ENCODE data around the gene TLCD4.
A peak's percentile ranks its signal among the peaks of the same experiment; 100 is the strongest.

Gene TLCD4

DNA sequence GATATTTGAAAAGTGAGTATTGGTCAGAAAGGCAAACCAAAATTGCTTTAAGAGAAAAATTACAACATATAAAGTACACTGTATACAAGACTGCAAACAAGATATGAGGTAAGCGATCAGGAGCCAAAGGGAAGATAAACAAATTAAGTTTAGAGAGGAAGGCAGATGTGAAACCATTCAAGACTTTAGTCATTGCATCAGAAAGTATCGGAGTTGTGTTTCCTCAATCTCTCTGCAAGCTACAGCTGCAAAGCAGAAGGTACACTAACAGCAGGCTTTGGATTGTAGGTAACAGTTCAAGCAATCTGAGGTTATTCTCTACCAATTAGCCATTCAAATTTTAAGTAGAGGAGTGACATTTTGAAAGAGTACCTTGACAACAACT, 21.3 kb upstream of the TLCD4 start:
- DNase-seq (ENCODE audit: low spot score): no peak

DNA sequence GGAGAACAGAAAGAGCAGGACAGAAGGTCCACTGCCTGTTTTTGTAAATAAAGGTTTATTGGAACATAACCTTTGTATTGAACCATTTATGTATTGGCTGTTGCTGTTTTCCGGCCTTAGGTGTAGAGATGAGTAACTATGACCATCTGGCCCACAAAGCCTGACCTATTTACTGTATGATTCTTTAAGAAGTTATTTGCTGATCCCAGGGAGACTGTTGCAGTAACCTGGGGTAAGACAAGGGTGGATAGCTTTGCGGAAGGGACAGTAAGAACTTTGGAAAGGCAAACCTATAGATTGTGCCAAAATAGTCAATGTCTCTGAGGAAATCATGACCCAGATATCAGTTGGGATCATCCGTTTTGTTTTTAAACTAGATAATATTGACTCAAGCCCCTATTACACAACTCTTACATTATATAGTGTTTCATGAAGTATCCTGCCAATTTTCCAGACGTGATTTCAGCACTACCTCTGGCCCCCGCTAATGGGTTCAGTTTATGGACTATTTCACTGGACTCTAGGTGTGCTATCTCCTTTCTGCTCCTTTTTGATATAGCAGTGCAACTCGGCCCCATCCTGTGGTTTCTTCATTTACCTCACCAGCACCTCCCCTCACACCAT, 20.8 kb upstream of the TLCD4 start:
- DNase-seq (ENCODE audit: low spot score): no peak

DNA sequence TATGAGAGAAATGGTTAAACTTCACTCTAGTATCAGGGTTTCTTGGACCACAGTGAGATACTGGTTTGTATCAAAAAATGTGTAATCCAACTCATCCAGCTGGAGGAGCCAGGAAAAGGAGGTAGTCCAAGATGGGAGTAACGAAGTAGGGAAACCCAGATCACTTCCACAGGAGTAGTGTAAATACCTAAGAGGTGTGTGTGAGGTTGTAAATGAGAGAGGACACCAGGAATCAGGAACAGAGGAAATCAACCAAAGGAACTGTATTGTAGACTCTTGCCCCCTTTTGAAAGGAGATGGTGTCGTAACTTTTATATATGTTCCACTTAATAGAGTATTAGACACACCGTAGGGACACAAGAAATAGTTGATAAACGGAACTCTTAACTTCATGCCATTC, 19.7 kb upstream of the TLCD4 start:
- DNase-seq (ENCODE audit: low spot score): no peak

DNA sequence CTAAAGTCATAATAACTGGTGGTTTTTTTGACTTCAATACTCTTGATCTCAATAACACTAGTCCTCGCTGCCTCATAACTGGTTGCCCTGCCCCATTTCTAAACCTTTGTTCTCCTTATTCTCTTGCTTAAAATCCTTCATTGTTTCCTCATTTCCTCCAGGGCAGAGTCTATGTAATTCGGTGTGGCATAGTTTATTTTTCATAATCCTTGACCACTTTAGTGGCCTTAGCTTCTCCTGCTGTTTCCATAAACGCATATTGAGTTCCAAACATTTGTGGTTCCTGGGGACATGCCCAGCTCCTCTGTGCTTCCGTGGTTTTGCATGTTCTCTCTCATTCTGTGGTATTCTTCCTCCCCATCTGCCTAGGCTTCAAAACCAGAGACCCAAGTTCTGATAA, 19.0 kb upstream of the TLCD4 start:
- DNase-seq (ENCODE audit: low spot score): no peak

DNA sequence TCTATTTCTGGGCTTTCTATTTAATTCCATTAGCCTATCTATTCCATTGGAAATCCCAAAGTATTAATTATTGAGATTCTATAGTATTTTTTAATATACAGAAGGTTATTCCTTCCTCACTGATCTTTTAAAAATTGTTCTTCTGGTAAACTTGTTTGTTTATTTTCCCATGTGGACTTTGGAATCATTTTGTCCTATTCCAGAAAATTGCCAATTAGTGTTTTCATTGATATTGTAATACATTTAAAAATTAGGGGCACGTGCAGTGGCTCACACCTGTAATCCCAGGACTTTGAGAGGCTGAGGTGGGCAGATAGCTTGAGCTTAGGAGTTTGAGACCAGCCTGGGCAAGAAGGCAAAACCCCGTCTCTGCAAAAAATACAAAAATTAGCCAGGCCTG, 8.4 kb upstream of the TLCD4 start:
- DNase-seq (ENCODE audit: low spot score): no peak

DNA sequence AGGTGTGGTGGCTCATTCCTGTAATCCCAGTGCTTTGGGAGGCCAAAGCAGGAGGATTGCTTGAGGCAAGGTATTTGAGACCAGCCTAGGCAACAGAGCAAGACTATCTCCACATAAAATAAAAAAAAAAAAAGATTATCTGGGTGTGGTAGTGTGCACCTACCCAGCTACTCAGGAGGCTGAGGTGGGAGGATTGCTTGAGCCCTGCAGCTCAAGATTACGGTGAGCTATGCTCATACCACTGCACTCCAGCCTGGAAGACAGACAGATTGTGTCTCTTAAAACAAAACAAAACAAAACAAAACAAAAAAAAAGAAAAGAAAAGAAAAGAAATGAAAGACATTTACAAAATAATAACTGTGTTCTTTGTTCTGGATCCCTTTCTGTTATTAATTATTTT, 6.1 kb upstream of the TLCD4 start:
- DNase-seq (ENCODE audit: low spot score): no peak

DNA sequence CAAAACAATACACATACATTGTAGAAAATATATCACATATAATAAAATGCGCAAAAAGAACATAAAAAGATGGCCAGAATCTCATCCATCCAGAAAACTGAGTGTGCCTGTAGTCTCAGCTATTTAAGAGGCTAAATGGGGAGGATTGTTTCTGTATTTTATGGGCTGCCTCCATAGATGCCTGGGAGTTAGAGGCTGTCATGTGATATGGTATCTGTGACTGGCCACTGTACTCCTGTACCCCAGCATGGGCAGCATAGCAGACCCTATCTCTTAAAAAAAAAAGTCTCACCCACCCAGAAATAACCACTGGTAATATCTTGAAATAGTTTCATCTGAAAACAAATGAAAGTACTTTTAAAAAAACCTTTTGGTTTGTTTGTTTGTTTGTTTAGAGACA, 3.5 kb upstream of the TLCD4 start:
- DNase-seq (ENCODE audit: low spot score): no peak

DNA sequence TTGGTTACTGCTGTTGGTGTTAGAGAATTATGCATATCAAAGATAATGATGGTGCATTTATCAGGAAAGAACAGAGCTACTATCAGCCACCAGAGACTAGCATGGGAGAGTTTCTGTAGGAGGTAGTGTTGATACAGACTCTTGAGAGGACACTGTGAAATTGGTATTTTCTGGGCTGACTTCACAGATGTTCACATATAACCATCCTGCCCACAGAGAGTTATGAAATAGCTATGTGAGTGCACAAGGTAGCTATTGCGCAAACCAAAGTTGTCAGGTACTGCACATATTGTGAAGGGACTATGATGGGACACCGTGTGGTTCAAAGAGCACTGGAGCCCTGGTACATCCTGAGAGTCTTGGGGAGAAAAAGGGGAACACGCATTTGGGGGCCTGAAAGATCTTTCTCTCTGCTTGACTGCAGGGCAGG, 1.4 kb upstream of the TLCD4 start:
- no peak for DNase-seq (ENCODE audit: low spot score)

DNA sequence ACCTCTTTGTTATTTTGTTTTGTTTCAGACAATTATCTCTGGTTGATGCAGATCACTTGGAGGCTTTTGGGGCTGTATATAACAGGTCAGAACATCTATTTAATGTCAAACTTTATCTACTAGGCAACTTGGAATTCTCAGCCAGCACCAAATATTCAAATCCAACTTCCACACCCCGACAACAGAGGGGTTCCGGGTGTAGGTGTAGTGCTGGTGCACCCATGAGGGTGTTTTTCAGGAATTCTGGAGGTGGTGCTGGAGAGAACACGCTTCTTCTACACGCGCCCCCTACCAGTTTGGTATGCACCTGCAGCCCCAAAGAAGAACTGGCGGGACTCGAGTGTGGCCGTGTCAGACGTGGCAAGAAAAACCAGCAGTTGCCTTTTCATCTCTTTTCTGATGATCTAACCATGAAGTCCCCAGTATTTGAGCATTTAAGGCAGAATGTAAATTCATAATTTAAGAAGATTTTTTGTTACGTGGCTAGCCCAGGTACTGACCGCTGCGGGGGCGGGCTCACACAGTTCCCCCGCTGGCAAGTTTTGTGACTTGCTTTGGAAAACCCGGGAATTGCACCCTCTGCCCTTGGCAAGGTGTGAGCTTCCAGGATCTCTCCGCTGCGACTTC, 462 bp upstream of the TLCD4 start:
- peak; percentile 16 for DNase-seq (ENCODE audit: low spot score)

DNA sequence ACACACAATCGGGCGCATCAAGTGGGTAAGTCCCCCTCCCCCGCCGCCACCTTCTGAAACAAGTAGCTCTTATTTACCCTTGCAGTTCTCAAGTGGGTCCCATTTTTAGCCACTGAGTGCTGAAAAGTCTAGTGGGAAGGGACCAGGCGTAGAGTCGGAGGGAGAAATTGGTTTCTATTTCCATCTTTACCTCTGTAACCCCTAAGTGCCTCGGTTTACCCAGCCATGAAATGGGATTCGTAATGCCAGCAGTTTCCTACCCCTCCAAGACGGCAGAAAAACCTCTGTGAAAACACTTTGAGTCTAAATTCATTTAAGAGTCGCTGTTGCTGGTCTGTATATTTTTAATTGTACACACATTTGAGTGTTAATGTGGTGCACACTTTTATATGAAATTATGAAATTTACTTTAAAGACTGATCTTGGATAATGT, 928 bp downstream of the TLCD4 start:
- no peak for DNase-seq (ENCODE audit: low spot score)

DNA sequence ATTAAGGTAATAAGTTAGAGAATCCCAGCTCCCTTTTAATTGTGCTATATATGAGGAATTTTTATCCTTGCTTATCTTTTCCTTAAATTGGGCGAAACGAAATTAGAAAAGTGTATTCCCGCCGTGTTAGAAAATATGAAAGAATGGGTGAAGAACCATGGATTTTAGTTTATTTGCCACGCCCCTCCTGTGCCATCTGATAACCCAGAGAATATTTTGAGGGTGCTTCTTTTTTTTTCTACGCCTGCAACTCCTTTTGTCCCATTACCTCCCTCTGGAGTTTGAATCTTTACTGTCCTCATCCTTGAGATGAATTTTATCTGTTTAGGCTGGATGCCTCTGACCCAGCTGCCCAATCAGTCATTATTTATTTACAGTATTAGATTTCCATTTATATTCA, 1.6 kb downstream of the TLCD4 start:
- DNase-seq (ENCODE audit: low spot score): no peak

DNA sequence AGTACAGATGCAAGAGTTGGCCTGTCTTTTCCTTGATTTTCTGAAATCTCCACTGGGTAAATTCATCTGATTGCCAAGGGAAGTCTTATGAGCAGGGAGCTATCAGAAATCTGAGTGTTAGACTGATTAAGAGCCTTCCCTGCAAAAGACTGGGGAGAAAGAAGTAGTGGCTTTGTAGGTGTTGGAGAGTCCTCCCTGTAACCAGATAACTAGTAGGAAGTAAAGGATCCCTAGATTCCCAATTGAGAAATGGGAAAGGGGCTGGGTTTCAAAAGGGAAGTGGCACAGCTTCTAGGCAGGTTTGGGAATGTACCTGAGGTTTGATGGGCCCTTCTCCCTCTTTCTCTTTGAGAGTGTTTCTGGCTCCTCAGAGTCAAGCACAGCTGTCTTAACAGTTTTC, 2.1 kb downstream of the TLCD4 start:
- no peak for DNase-seq (ENCODE audit: low spot score)

DNA sequence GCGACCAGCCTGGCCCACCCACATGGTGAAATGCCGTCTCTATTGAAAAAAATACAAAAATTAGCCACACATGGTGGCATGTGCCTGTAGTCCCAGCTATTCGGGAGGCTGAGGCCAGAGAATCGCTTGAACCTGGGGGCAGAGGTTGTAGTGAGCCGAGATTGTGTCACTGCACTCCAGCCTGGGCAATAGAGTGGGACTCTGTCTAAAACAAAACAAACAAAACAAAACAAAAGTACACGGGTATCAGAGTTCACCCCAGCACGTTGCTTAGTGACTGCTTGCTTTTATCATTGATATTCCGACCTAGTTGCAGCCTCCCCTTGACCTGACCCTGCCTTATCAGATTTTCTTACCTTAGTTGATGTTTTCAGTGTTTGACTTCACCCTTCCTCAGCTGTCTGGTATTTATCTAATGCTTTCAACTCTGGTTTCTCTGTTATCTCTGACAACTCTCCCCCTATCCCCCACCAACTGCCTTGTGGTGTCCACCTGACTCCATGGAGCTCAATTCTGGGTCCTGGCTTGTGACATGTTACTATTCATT, 5.1 kb downstream of the TLCD4 start:
- DNase-seq (ENCODE audit: low spot score): no peak

DNA sequence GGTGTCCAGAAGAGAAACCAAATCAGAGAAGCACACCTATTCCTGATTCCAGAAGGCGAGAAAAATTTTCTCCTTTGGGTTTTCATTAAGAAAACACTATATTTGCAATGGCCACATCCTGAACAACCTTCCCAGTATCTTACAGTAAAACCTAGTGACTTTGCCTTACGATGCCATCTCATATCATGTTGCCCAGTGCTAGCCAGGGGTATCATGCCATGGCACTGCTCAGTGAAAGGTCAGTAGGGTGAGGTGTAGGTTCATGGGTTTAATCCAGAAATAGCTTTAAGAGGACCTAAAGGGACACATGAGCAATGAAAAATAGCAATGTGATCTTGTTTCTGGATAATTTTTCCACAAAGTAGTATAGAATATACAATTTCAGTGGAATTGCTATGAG, 7.2 kb downstream of the TLCD4 start:
- no peak for DNase-seq (ENCODE audit: low spot score)

DNA sequence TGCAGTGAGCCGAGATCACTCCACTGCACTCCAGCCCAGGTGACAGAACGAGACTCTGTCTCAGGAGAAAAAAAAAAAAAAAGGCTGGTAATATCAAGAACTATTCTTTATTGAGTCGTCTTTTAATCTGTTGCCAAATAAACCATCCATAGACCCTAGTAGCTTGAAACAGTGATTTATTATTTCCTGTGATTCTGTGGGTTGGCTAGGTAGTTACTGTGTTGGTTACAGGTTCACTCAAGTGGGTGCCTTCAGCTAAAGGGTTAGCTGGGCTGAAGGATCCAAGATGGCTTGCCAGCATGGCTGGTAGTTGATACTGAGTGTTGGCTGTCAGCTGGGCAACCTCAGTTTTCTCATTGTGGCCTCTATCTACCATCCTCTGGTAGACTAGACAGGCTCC, 9.2 kb downstream of the TLCD4 start:
- no peak for DNase-seq (ENCODE audit: low spot score)

DNA sequence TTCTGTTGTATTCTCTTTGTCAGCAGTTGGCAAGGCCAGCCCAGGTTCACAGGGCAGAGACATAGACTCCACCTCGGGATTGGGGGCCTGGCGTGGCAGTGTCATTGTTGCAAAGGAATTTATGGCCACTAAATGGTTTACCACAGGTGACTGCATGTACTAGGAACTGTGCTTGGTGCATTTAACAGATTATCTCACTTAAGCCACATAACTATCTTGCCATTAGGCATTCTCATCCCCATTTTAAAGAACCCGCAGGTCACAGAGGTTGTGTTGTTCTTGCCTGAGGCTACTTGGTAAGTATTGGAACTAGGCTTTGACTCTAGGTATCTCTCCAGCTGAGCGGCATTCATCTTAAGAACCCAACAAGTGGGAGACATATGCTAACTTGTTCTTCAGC, 9.7 kb downstream of the TLCD4 start:
- no peak for DNase-seq (ENCODE audit: low spot score)

DNA sequence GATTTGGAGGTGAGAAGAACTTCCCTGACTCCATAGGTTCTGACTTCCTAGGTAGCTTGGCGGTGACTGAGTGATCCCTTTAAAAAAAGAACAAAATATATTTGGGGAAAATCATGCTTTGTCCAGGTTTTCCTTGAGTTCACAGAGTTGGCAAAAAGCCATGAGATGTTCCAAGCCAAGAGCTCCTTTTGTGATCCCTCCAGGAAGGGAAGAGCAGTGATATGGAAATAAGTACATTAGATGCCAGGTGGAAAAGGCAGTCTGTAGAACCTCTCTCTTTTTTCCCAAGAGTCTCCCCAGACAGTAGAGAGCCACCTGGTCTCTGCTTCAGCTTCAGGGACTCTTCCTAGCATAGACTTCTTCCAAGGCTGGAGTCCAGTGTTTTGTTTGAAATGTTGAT, 10.2 kb downstream of the TLCD4 start:
- DNase-seq (ENCODE audit: low spot score): no peak

DNA sequence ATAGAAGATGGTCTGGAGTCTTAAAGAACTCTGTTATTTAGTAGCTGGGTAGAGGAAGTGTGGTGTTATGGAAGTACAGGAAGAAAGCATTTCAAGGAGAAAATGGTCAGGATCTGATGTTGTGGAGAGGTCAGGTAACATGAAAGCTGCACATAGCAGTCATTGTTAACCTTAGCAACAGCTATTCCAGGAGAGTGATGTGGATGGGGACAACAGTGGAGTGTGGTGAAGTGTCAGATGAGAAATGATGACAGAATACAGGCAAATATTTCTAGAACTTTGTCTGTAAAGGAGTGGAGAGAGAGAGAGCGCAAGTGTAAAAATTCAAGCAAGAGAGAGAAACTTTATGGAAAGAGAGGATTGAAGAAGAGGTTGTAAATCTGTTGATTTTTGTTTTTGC, 15.6 kb downstream of the TLCD4 start:
- no peak for DNase-seq (ENCODE audit: low spot score)

DNA sequence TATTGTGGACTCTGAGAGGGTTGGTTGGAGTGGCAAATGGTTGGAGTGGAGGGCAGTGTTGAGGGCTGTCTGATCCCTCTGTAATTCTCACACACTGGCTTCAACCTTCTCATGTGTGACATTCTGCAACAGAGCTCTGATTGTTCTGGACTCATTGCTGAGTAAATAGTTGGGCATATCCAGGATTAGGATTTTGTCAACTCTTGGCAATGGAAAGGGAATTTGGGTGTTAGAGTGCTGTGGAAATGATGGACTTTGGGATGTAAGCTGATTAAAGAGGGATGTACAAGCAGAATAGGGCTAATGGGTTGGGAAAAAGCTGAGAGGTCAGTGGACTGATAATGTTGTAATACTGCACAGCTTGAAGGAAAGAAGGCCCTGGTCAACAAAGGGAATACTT, 16.5 kb downstream of the TLCD4 start:
- no peak for DNase-seq (ENCODE audit: low spot score)

DNA sequence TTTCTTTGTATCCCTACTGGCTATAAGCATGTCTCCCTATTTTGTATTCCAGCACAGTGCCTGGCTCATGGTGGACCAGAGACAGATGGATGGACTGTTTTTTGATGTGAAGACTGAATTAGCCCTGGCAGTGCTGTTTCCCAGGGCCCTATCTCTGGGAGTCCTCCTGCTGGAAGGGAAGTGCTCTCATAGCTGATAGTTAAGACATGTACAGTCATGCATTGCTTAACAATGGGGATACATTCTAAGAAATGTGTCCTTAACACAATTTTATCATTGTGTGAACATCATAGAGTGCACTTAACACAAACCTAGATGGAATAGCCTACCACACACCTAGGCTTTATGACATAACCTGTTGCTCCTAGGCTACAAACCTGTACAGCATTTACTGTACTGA, 21.1 kb downstream of the TLCD4 start:
- DNase-seq (ENCODE audit: low spot score): no peak

DNA sequence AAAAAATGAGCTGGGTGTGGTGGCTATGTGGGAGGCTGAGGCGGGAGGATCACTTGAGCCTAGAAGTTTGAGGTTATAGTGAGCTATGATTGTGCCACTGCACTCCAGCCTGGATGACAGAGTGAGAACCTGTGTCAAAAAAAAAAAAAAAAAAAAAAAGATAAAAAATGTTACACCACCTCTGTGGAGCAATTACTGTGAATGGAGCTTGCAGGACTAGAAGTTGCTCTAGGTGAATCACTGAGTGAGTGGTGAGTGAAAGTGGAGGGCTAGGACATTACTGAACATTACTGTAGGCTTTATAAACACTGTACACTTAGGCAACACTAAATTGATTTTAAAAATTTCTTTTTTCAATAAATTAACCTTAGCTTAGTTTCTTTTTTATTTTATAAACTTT, 21.9 kb downstream of the TLCD4 start:
- no peak for DNase-seq (ENCODE audit: low spot score)

DNA sequence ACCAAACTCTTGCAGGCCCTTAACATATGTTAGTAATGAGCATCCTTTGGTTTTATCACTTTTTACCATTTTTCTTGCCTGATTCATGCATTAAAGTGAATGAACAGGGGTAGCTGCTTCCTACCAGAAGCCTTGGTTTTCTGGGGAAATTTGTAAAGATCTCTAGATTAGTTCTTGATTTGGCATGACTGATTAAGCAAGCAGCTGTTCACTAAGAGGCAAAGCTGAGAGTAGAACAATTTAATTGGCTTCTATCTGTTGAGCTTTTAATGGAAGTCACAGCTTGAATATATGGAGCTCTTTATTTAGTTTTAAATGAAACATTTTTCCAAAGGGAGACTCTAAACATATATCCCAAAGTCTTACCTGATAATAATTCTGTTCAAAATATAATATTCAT, 23.6 kb downstream of the TLCD4 start:
- DNase-seq (ENCODE audit: low spot score): no peak

DNA sequence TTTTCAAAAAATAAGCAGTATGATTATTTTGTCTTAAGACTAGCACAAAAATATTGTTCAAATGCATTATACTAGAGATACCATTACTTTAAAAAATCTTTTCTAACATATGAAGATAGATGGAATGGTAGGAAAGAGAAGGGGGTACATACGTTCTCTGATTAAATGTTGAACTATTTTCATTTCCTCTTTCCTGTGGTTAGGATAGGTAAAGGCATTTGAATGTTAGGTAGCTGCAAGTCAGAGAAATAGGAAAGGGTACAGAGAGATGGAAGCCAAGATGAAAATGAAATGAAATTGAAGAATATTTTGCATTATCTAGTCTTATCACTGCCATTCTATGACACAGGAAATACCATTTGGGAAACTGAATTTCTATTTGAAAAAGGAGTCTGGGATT, 28.3 kb downstream of the TLCD4 start:
- DNase-seq (ENCODE audit: low spot score): no peak

DNA sequence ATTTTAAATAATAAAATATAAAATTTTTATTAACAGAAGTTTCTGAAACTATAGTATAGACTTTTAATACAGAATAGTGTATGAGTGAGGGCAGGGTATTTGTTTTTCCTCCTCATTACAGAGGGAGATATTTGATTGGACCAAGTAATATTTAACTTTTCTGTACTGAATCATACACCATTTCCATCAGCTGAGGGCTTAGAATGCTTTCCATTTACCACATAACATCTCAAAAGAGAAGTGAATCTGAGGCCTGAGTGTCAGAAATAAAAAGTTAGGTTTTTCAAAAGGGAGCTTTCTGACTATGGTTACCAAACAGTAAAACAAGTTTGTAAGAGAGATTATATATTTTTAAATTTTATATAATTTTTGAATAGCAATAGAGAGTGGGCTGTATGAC, 29.5 kb downstream of the TLCD4 start:
- no peak for DNase-seq (ENCODE audit: low spot score)

All from AG08395 (cell line).